Measurements from ENCODE around the gene RASA3.

Gene RASA3

GRCh38 chr13:113937527-113938180 is 194.8 kb downstream of the RASA3 start:
- H3K9ac ChIP-seq (ENCODE audit: low read length), result no peak overlapping the region
- H3K4me3 ChIP-seq (ENCODE audit: low read length), result no peak overlapping the region
- H3K36me3 ChIP-seq (ENCODE audit: control insufficient read depth, insufficient read depth, low read length), result no peaks in the 10 kb centered on the region
- H3K9me3 ChIP-seq (ENCODE audit: control insufficient read depth, low read length), result no peaks in the 10 kb centered on the region
- H3K27me3 ChIP-seq (ENCODE audit: control insufficient read depth, insufficient read depth, low read length), result peaks cover 47% of the 10 kb centered on the region
- no peaks in the 10 kb centered on the region for H3K4me1 ChIP-seq (ENCODE audit: control insufficient read depth, insufficient read depth, low read length)

DNA sequence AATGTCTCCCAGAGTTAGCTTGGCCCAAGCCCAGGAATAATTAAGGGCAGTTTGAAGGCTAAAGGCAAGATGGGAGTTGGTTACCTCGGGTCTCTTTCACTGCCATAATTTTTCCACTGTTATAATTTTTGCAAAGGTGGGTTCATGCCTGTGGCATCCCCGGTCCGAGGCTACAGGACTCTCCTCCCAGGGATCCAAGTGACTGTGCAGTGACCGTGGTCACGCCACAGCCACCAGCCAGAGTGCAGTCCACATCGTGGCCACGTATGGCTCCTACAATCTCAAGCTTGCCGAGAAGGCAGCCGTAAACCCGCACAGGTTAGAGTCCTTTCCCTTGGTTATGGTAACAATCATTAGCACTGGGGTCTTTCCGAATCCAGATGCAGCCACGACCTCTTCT is 195.3 kb downstream of the RASA3 start:
- peaks cover 47% of the 10 kb centered on the region for H3K27me3 ChIP-seq (ENCODE audit: control insufficient read depth, insufficient read depth, low read length)
- no peak overlapping the region for H3K4me3 ChIP-seq (ENCODE audit: low read length)
- H3K9ac ChIP-seq (ENCODE audit: low read length), result no peak overlapping the region
- H3K9me3 ChIP-seq (ENCODE audit: control insufficient read depth, low read length), result no peaks in the 10 kb centered on the region
- no peaks in the 10 kb centered on the region for H3K36me3 ChIP-seq (ENCODE audit: control insufficient read depth, insufficient read depth, low read length)
- H3K4me1 ChIP-seq (ENCODE audit: control insufficient read depth, insufficient read depth, low read length), result no peaks in the 10 kb centered on the region

- Histone ChIP-seq H3K27me3 (ENCODE audit: control insufficient read depth, insufficient read depth, low read length) (peaks cover 47% of the 10 kb centered on the region), H3K4me1 (ENCODE audit: control insufficient read depth, insufficient read depth, low read length) (no peaks in the 10 kb centered on the region), H3K36me3 (ENCODE audit: control insufficient read depth, insufficient read depth, low read length) (no peaks in the 10 kb centered on the region), H3K4me3 (ENCODE audit: low read length) (no peak overlapping the region), H3K9ac (ENCODE audit: low read length) (no peak overlapping the region), H3K9me3 (ENCODE audit: control insufficient read depth, low read length) (no peaks in the 10 kb centered on the region)
Measured at GRCh38 chr13:113936166-113936965, 196.1 kb downstream of the RASA3 start.

DNA sequence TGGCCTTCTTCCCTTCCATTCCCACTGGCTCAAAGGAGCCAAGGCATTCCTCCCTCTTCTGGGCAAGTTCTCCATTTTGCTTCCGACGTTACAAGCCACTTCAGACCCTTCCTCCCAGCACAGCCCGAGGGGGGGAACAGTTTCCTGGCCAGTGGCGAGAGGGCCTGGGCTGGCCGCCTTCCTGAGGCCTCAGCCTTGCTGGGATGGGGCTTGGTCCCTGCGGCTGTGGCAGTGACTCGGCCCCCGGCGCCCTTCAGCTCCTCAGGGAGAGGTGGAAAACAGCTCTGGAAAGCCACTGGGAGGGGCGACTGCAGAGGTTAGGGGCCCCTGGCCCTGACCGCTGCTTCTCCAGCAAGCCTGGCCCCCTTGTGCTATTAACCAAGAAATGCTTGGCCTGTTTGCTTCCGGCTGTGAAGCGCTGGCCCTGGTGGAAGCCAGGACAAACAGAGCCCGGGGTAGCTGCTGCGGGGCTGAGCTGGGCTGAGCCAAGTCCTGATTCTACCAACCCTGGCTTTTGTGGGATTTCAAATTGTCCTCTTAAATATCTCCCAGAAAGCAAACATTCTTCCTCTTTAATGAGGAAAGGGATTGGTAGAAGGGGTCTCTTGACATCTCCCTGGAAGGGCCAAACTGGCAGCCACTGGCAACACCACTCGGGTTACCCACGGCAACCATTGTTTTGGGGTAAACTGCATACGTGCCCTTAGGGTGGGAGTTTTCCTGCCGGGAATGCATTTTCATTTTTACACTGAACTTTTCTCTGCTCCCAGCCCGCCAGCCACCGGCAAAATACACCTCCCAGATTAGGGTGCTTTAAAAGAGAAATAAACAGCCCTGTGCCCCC is 197.2 kb downstream of the RASA3 start:
- H3K4me3 ChIP-seq (ENCODE audit: low read length), result no peak overlapping the region
- peaks cover 47% of the 10 kb centered on the region for H3K27me3 ChIP-seq (ENCODE audit: control insufficient read depth, insufficient read depth, low read length)
- no peaks in the 10 kb centered on the region for H3K36me3 ChIP-seq (ENCODE audit: control insufficient read depth, insufficient read depth, low read length)
- no peaks in the 10 kb centered on the region for H3K4me1 ChIP-seq (ENCODE audit: control insufficient read depth, insufficient read depth, low read length)
- H3K9ac ChIP-seq (ENCODE audit: low read length), result no peak overlapping the region
- H3K9me3 ChIP-seq (ENCODE audit: control insufficient read depth, low read length), result no peaks in the 10 kb centered on the region

- H3K9me3 ChIP-seq (ENCODE audit: control insufficient read depth, low read length), result no peaks in the 10 kb centered on the region
- no peak overlapping the region for H3K9ac ChIP-seq (ENCODE audit: low read length)
- no peaks in the 10 kb centered on the region for H3K36me3 ChIP-seq (ENCODE audit: control insufficient read depth, insufficient read depth, low read length)
- no peaks in the 10 kb centered on the region for H3K4me1 ChIP-seq (ENCODE audit: control insufficient read depth, insufficient read depth, low read length)
- peaks cover 42% of the 10 kb centered on the region for H3K27me3 ChIP-seq (ENCODE audit: control insufficient read depth, insufficient read depth, low read length)
- no peak overlapping the region for H3K4me3 ChIP-seq (ENCODE audit: low read length)
Measured at GRCh38 chr13:113934576-113934975, 197.8 kb downstream of the RASA3 start.

- Histone ChIP-seq H3K9ac (ENCODE audit: low read length) (no peak overlapping the region), H3K27me3 (ENCODE audit: control insufficient read depth, insufficient read depth, low read length) (peaks cover 36% of the 10 kb centered on the region), H3K4me3 (ENCODE audit: low read length) (no peak overlapping the region), H3K9me3 (ENCODE audit: control insufficient read depth, low read length) (no peaks in the 10 kb centered on the region), H3K36me3 (ENCODE audit: control insufficient read depth, insufficient read depth, low read length) (no peaks in the 10 kb centered on the region), H3K4me1 (ENCODE audit: control insufficient read depth, insufficient read depth, low read length) (no peaks in the 10 kb centered on the region)
Measured at GRCh38 chr13:113933901-113934300, 198.5 kb downstream of the RASA3 start.

- Histone ChIP-seq H3K27me3 (ENCODE audit: control insufficient read depth, insufficient read depth, low read length) (peaks cover 18% of the 10 kb centered on the region), H3K9me3 (ENCODE audit: control insufficient read depth, low read length) (no peaks in the 10 kb centered on the region), H3K9ac (ENCODE audit: low read length) (no peak overlapping the region), H3K36me3 (ENCODE audit: control insufficient read depth, insufficient read depth, low read length) (no peaks in the 10 kb centered on the region), H3K4me3 (ENCODE audit: low read length) (no peak overlapping the region), H3K4me1 (ENCODE audit: control insufficient read depth, insufficient read depth, low read length) (peaks cover 4% of the 10 kb centered on the region)
Measured at GRCh38 chr13:113931841-113932459, 200.5 kb downstream of the RASA3 start.

GRCh38 chr13:113930671-113931637 is 201.5 kb downstream of the RASA3 start:
- Histone ChIP-seq H3K4me3 (ENCODE audit: low read length) (no peak overlapping the region), H3K9ac (ENCODE audit: low read length) (no peak overlapping the region), H3K36me3 (ENCODE audit: control insufficient read depth, insufficient read depth, low read length) (no peaks in the 10 kb centered on the region), H3K27me3 (ENCODE audit: control insufficient read depth, insufficient read depth, low read length) (peaks cover 13% of the 10 kb centered on the region), H3K9me3 (ENCODE audit: control insufficient read depth, low read length) (no peaks in the 10 kb centered on the region), H3K4me1 (ENCODE audit: control insufficient read depth, insufficient read depth, low read length) (peaks cover 5% of the 10 kb centered on the region)

GRCh38 chr13:113929628-113930615 is 202.5 kb downstream of the RASA3 start:
- peaks cover 5% of the 10 kb centered on the region for H3K4me1 ChIP-seq (ENCODE audit: control insufficient read depth, insufficient read depth, low read length)
- H3K9me3 ChIP-seq (ENCODE audit: control insufficient read depth, low read length), result no peaks in the 10 kb centered on the region
- H3K9ac ChIP-seq (ENCODE audit: low read length), result no peak overlapping the region
- no peaks in the 10 kb centered on the region for H3K36me3 ChIP-seq (ENCODE audit: control insufficient read depth, insufficient read depth, low read length)
- peaks cover 7% of the 10 kb centered on the region for H3K27me3 ChIP-seq (ENCODE audit: control insufficient read depth, insufficient read depth, low read length)
- no peak overlapping the region for H3K4me3 ChIP-seq (ENCODE audit: low read length)

All from mucosa of stomach (tissue), 1 donor.